MM.1S (cell line): ENCODE data around the gene RNFT1.
"Not testable (repeated sequence)": the region's sequence is repeated elsewhere in the genome, so short reads cannot be mapped to it uniquely, and the experiment has no call there.

Experiments used
- DNase-seq: peaks from one replicate; pipeline ENCODE4 v3.0.0-alpha.2; 2015
- H2AFZ ChIP-seq: fragments of 300-600 bp; sonication (generic); 2 replicates; pipeline ENCODE4 v1.6.0; 2016; ENCODE audit warnings: antibody characterized with exemption, low read length
- H3F3A ChIP-seq: fragments of 300-600 bp; sonication (generic); 2 replicates; pipeline ENCODE4 v1.6.1; 2016; ENCODE audit warnings: mild to moderate bottlenecking, antibody characterized with exemption, low read length, moderate library complexity, mixed read lengths; ENCODE audit not compliant: insufficient read depth
- H3K27ac ChIP-seq: fragments of 300-600 bp; sonication (generic); 2 replicates; pipeline ENCODE4 v1.5.1; 2016; ENCODE audit warnings: mild to moderate bottlenecking, low read length
- H3K27me3 ChIP-seq: fragments of 300-600 bp; sonication (generic); replicated peaks from 2 replicates; pipeline ENCODE4 v1.6.0; 2016; ENCODE audit warnings: low read length; ENCODE audit not compliant: insufficient read depth
- H3K36me3 ChIP-seq: fragments of 300-600 bp; sonication (generic); replicated peaks from 2 replicates; pipeline ENCODE4 v1.6.1; 2016; ENCODE audit warnings: mild to moderate bottlenecking, low read length, mixed read lengths; ENCODE audit not compliant: insufficient read depth
- H3K4me1 ChIP-seq: fragments of 300-600 bp; sonication (generic); 2 replicates; pipeline ENCODE4 v1.6.1; 2016; ENCODE audit warnings: low read length, mixed read lengths
- H3K4me2 ChIP-seq: fragments of 300-600 bp; sonication (generic); 2 replicates; pipeline ENCODE4 v1.6.0; 2016; ENCODE audit warnings: low read depth, low read length
- H3K4me3 ChIP-seq: fragments of 300-600 bp; sonication (generic); 2 replicates; pipeline ENCODE4 v1.5.1; 2016; ENCODE audit warnings: low read length, mixed read lengths
- H3K79me2 ChIP-seq: fragments of 300-600 bp; sonication (generic); 2 replicates; pipeline ENCODE4 v1.6.1; 2016; ENCODE audit warnings: mixed run types, low read length, mixed read lengths
- H3K9ac ChIP-seq: fragments of 300-600 bp; sonication (generic); 2 replicates; pipeline ENCODE4 v1.6.1; 2016; ENCODE audit warnings: low read length, mixed read lengths
- H3K9me2 ChIP-seq: fragments of 300-600 bp; sonication (generic); replicated peaks from 2 replicates; pipeline ENCODE4 v1.6.1; 2016; ENCODE audit warnings: mild to moderate bottlenecking, low read length, mixed read lengths; ENCODE audit not compliant: insufficient read depth
- H3K9me3 ChIP-seq: fragments of 300-600 bp; sonication (generic); replicated peaks from 2 replicates; pipeline ENCODE4 v1.6.1; 2016; ENCODE audit warnings: mild to moderate bottlenecking, low read length, mixed read lengths; ENCODE audit not compliant: insufficient read depth
- H4K20me1 ChIP-seq: fragments of 300-600 bp; sonication (generic); 2 replicates; pipeline ENCODE4 v1.6.1; 2016; ENCODE audit warnings: mild to moderate bottlenecking, low read length, moderate library complexity, mixed read lengths; ENCODE audit not compliant: insufficient read depth
- CTCF ChIP-seq: fragments of 300-600 bp; sonication (generic); IDR thresholded peaks from 2 replicates; pipeline ENCODE4 v1.5.1; 2016; ENCODE audit warnings: antibody characterized with exemption, low read length, mixed read lengths
- EZH2 ChIP-seq: fragments of 300-600 bp; sonication (generic); optimal IDR thresholded peaks from 2 replicates; pipeline ENCODE3; 2017; ENCODE audit warnings: low read depth, mild to moderate bottlenecking, antibody characterized with exemption, low read length, mixed read lengths
- EZH2phosphoT487 ChIP-seq: fragments of 300-600 bp; sonication (generic); IDR thresholded peaks from 2 replicates; pipeline ENCODE4 v1.6.1; 2018; ENCODE audit warnings: antibody characterized with exemption, low read length

RNFT1 gene

GRCh38 chr17:59941131-59941530 lies 23.4 kb downstream of the RNFT1 start:
- no peak overlapping the region for H3K9ac ChIP-seq
- H3K36me3 ChIP-seq, result 0 out of 2 replicates have a peak, but pooled peaks cover 4% of the 10 kb centered on the region
- no peak overlapping the region for H3K27ac ChIP-seq
- H3K4me1 ChIP-seq, result no peaks in the 10 kb centered on the region
- no peaks in the 10 kb centered on the region for H3F3A ChIP-seq
- H3K4me2 ChIP-seq, result no peak overlapping the region
- H4K20me1 ChIP-seq, result no peaks in the 10 kb centered on the region
- no peaks in the 10 kb centered on the region for H3K27me3 ChIP-seq
- H2AFZ ChIP-seq, result no peak overlapping the region
- no peaks in the 10 kb centered on the region for H3K9me3 ChIP-seq
- DNase-seq, result no peak
- H3K4me3 ChIP-seq, result no peak overlapping the region
- no peaks in the 10 kb centered on the region for H3K9me2 ChIP-seq
- H3K79me2 ChIP-seq, result no peaks in the 10 kb centered on the region
- TF ChIP-seq CTCF, result no peak
- no peak for TF ChIP-seq EZH2phosphoT487
- no peak for TF ChIP-seq EZH2

GRCh38 chr17:59940697-59941096 lies 23.8 kb downstream of the RNFT1 start:
- not testable (repeated sequence) for H3K9me3 ChIP-seq, H3K9me2 ChIP-seq, DNase-seq, H3K36me3 ChIP-seq, H3K27me3 ChIP-seq, H3K27ac ChIP-seq, H3K4me1 ChIP-seq, H3F3A ChIP-seq, H2AFZ ChIP-seq, H3K79me2 ChIP-seq, H4K20me1 ChIP-seq, H3K4me2 ChIP-seq, H3K9ac ChIP-seq, H3K4me3 ChIP-seq

GRCh38 chr17:59933317-59933716 lies 31.2 kb downstream of the RNFT1 start:
- not testable (repeated sequence) for H3K27me3 ChIP-seq, H3K9me2 ChIP-seq, H3K4me1 ChIP-seq, H3K4me2 ChIP-seq, H3K4me3 ChIP-seq, H2AFZ ChIP-seq, H3K79me2 ChIP-seq, DNase-seq, H3K9ac ChIP-seq, H3F3A ChIP-seq, H3K36me3 ChIP-seq, H4K20me1 ChIP-seq, H3K27ac ChIP-seq, H3K9me3 ChIP-seq

- not testable (repeated sequence) for H4K20me1 ChIP-seq, H3K4me1 ChIP-seq, H3K4me2 ChIP-seq, H3F3A ChIP-seq, H3K9ac ChIP-seq, H3K9me2 ChIP-seq, H3K9me3 ChIP-seq, H3K4me3 ChIP-seq, H3K27ac ChIP-seq, DNase-seq, H3K36me3 ChIP-seq, H3K27me3 ChIP-seq, H3K79me2 ChIP-seq, H2AFZ ChIP-seq
These were observed 33.8 kb downstream of the RNFT1 start for GRCh38 chr17:59930768-59931167.

GRCh38 chr17:59930121-59930520 lies 34.4 kb downstream of the RNFT1 start:
- H4K20me1 ChIP-seq, H3K4me1 ChIP-seq, H3K36me3 ChIP-seq, H2AFZ ChIP-seq, H3K9me2 ChIP-seq, H3K4me3 ChIP-seq, H3F3A ChIP-seq, H3K27ac ChIP-seq, H3K79me2 ChIP-seq, DNase-seq, H3K4me2 ChIP-seq, H3K27me3 ChIP-seq, H3K9me3 ChIP-seq, H3K9ac ChIP-seq: not testable (repeated sequence)

GRCh38 chr17:59920637-59921036 lies 43.9 kb downstream of the RNFT1 start:
- not testable (repeated sequence) for H3K36me3 ChIP-seq, H3K4me2 ChIP-seq, H4K20me1 ChIP-seq, DNase-seq, H3K27ac ChIP-seq, H3K4me3 ChIP-seq, H3K27me3 ChIP-seq, H2AFZ ChIP-seq, H3K9ac ChIP-seq, H3K9me2 ChIP-seq, H3K4me1 ChIP-seq, H3K9me3 ChIP-seq, H3F3A ChIP-seq, H3K79me2 ChIP-seq
